ENCODE data around the gene PTGR3.

PTGR3 gene

DNA sequence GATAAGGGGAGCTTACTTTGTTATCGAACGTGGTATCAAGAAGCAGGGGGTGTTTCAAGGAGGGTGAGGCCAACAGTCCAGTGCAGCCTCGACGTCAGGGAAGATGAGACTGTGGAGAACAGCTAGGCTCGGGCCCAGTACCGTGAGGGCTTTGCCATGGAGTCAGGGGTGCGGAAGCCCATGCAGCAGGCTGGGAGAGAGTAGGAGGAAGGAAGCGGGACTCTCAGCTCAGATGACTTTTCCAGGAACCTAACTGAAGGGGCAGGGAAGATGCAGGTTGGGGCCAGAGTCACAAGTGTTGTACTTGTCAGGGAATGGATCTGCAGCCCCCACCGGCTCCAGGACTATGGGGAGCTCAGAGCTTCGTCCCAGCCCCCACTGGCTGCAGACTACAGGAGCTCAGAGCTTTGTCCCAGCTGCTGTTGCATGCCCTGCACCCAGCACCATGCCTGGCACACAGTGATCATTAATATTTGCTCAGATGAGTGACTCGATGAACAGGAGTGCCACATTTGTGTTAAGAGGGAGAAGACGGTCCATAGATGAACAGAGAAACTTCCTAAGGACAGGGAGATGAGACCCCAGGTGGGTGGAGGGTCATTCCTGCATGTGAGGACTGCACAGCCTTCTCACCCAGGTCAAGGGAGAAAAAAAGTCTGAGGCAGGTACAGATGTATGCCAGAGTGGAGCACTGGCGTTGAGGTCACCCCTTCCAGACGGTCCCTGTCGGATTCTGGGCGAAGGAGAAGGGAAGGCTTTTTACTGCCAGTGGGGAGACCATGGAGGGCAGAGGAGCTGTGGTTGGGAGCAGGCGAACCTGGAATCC is 36.4 kb downstream of the PTGR3 start:
- no peak overlapping the region for H3K4me3 ChIP-seq (replicated peaks in 1 of 2; ENCODE audit: low read depth in 2 of 2, low read length in 2 of 2)
- TF ChIP-seq CTCF (IDR thresholded peaks at IDR 0.05; ENCODE audit: low read depth, low read length): no peak
- DNase-seq (ENCODE audit: low read depth in 2 of 2): no peak

- no peak overlapping the region for H3K4me3 ChIP-seq (replicated peaks in 1 of 2; ENCODE audit: low read depth in 2 of 2, low read length in 2 of 2)
- no peak for TF ChIP-seq CTCF (IDR thresholded peaks at IDR 0.05; ENCODE audit: low read depth, low read length)
- DNase-seq (ENCODE audit: low read depth in 2 of 2): no peak
Observed at GRCh38 chr18:75170916-75171315, 38.0 kb downstream of the PTGR3 start.

- no peak overlapping the region for H3K4me3 ChIP-seq (replicated peaks in 1 of 2; ENCODE audit: low read depth in 2 of 2, low read length in 2 of 2)
- no peak for TF ChIP-seq CTCF (IDR thresholded peaks at IDR 0.05; ENCODE audit: low read depth, low read length)
- DNase-seq (ENCODE audit: low read depth in 2 of 2): no peak
Observed at GRCh38 chr18:75170022-75170789, 38.7 kb downstream of the PTGR3 start.

- H3K4me3 ChIP-seq (replicated peaks in 1 of 2; ENCODE audit: low read depth in 2 of 2, low read length in 2 of 2): no peak overlapping the region
- TF ChIP-seq CTCF (IDR thresholded peaks at IDR 0.05; ENCODE audit: low read depth, low read length): no peak
- no peak for DNase-seq (ENCODE audit: low read depth in 2 of 2)
Observed at GRCh38 chr18:75169411-75169810, 39.5 kb downstream of the PTGR3 start.

GRCh38 chr18:75168619-75169018 is 40.3 kb downstream of the PTGR3 start:
- no peak for DNase-seq (ENCODE audit: low read depth in 2 of 2)
- TF ChIP-seq CTCF (IDR thresholded peaks at IDR 0.05; ENCODE audit: low read depth, low read length): no peak
- H3K4me3 ChIP-seq (replicated peaks in 1 of 2; ENCODE audit: low read depth in 2 of 2, low read length in 2 of 2): no peak overlapping the region

- H3K4me3 ChIP-seq (replicated peaks in 1 of 2; ENCODE audit: low read depth in 2 of 2, low read length in 2 of 2): no peak overlapping the region
Observed at GRCh38 chr18:75167759-75168618, 41.0 kb downstream of the PTGR3 start.

More at GRCh38 chr18:75167759-75168618, 41.0 kb downstream of the PTGR3 start:
- TF ChIP-seq CTCF (IDR thresholded peaks at IDR 0.05; ENCODE audit: low read depth, low read length): no peak
- DNase-seq (ENCODE audit: low read depth in 2 of 2): no peak

Measured in cardiac fibroblast (primary cell).